ENCODE results near the gene GCLC.

Gene GCLC

DNA sequence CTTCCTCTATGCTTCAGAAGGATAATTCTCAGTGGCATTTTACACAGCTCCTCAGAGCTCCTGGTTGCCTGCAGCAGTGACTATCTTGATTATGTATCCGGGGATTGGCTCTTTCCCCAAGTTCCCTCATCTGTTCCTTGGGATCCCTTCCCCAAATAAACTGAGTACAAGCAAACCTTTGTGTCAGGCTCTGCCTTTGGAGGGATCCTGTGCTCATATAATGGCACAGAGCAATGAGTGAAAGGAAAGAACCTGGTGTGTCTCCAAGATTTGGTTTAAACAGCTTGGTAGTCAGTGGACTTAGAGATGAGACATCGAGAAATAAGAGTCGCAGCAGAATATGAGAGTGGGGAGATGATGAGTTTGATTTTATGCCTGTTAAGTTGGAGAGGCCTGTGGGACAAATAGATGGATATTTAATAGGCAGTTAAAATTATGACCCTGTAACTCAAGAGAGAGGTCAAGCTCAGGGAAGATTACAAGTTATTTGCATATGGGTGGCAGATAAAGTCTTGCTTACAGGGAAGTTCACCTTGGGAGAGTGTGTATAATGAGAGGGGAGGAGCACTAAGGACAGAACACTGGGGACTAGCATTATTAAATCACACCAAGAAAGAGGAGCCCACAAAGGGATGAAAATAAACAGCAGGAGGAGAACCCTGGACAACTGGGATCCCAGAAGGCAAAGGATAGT lies 44.1 kb upstream of the GCLC start:
- Histone ChIP-seq H3K18ac (ENCODE audit: low read depth in 1 of 2, low read length in 2 of 2) (no peak overlapping the region), H2BK15ac (ENCODE audit: low read depth, poor library complexity, severe bottlenecking) (no peak overlapping the region), H2AFZ (ENCODE audit: low read depth, low read length) (no peak overlapping the region), H3K9me3 (ENCODE audit: control insufficient read depth, low read length) (no peaks in the 10 kb centered on the region), H3K9ac (ENCODE audit: low read length) (no peak overlapping the region), H4K8ac (ENCODE audit: low read length) (no peak overlapping the region), H2AK5ac (ENCODE audit: low read length, severe bottlenecking) (no peak overlapping the region), H3K14ac (ENCODE audit: low read length in 2 of 2) (no peak overlapping the region), H3K4ac (ENCODE audit: low read depth in 1 of 2, low read length in 2 of 2) (no peak overlapping the region), H2BK12ac (ENCODE audit: low read length in 2 of 2) (no peak overlapping the region), H3K4me3 (ENCODE audit: insufficient read depth in 1 of 2, low read depth in 1 of 2, low read length in 2 of 2) (no peak overlapping the region), H3K27ac (ENCODE audit: low read length, poor library complexity, severe bottlenecking) (no peak overlapping the region), H3K36me3 (ENCODE audit: control insufficient read depth in 1 of 2, insufficient read depth in 2 of 2, low read depth in 1 of 2, low read length in 2 of 2) (no peaks in the 10 kb centered on the region), H3K27me3 (ENCODE audit: control insufficient read depth in 1 of 2, insufficient read depth in 1 of 2, low read length in 2 of 2) (no peaks in the 10 kb centered on the region), H3K79me1 (replicated peaks; ENCODE audit: low read length, poor library complexity, severe bottlenecking) (no peaks in the 10 kb centered on the region), H4K91ac (ENCODE audit: low read length) (no peak overlapping the region), H3K23ac (ENCODE audit: low read length in 2 of 2) (no peak overlapping the region), H3K4me1 (ENCODE audit: control insufficient read depth, insufficient read depth, low read depth, low read length) (peaks cover 2% of the 10 kb centered on the region), H3K4me2 (ENCODE audit: low read length, poor library complexity, severe bottlenecking) (no peak overlapping the region), H2BK120ac (ENCODE audit: low read depth, low read length) (no peak overlapping the region), H2BK5ac (ENCODE audit: low read depth, low read length, poor library complexity, severe bottlenecking) (no peak overlapping the region)
- DNase-seq, result no peak
- WGBS, result 85% methylated on average over 3 of the region's 3 CpGs

DNA sequence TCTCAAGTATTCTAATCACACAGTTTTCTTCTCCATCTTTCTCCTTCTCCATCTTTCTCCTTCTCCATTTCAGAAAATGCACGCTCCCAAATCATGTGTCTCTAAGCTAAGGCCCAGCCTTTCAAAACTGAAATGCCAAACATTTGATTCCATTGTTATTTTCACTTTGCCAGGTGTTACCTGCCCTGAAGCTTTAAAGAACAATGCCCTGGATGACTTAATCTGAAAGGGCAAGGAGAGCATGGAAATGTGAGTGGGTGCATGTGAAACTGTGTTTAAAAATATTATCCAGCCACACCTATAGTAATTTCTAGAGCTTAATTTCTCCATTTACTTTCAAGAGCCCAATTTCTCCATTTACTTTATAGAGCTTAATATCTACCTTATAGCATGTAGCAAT lies 42.4 kb upstream of the GCLC start:
- H2BK12ac ChIP-seq (ENCODE audit: low read length in 2 of 2), result no peak overlapping the region
- no peak overlapping the region for H2BK120ac ChIP-seq (ENCODE audit: low read depth, low read length)
- no peaks in the 10 kb centered on the region for H3K36me3 ChIP-seq (ENCODE audit: control insufficient read depth in 1 of 2, insufficient read depth in 2 of 2, low read depth in 1 of 2, low read length in 2 of 2)
- H4K91ac ChIP-seq (ENCODE audit: low read length), result no peak overlapping the region
- no peak overlapping the region for H2BK5ac ChIP-seq (ENCODE audit: low read depth, low read length, poor library complexity, severe bottlenecking)
- no peaks in the 10 kb centered on the region for H3K27me3 ChIP-seq (ENCODE audit: control insufficient read depth in 1 of 2, insufficient read depth in 1 of 2, low read length in 2 of 2)
- H3K9me3 ChIP-seq (ENCODE audit: control insufficient read depth, low read length), result no peaks in the 10 kb centered on the region
- no peak overlapping the region for H3K18ac ChIP-seq (ENCODE audit: low read depth in 1 of 2, low read length in 2 of 2)
- H2AK5ac ChIP-seq (ENCODE audit: low read length, severe bottlenecking), result no peak overlapping the region
- H3K9ac ChIP-seq (ENCODE audit: low read length), result no peak overlapping the region
- H3K4me2 ChIP-seq (ENCODE audit: low read length, poor library complexity, severe bottlenecking), result no peak overlapping the region
- no peak overlapping the region for H3K23ac ChIP-seq (ENCODE audit: low read length in 2 of 2)
- H3K14ac ChIP-seq (ENCODE audit: low read length in 2 of 2), result no peak overlapping the region
- no peak overlapping the region for H2AFZ ChIP-seq (ENCODE audit: low read depth, low read length)
- no peak overlapping the region for H4K8ac ChIP-seq (ENCODE audit: low read length)
- no peak overlapping the region for H3K4ac ChIP-seq (ENCODE audit: low read depth in 1 of 2, low read length in 2 of 2)
- 79% methylated on average over 1 of the region's 1 CpG for WGBS
- H2BK15ac ChIP-seq (ENCODE audit: low read depth, poor library complexity, severe bottlenecking), result no peak overlapping the region
- H3K27ac ChIP-seq (ENCODE audit: low read length, poor library complexity, severe bottlenecking), result no peak overlapping the region
- DNase-seq, result no peak
- H3K4me3 ChIP-seq (ENCODE audit: insufficient read depth in 1 of 2, low read depth in 1 of 2, low read length in 2 of 2), result no peak overlapping the region
- no peaks in the 10 kb centered on the region for H3K4me1 ChIP-seq (ENCODE audit: control insufficient read depth, insufficient read depth, low read depth, low read length)
- H3K79me1 ChIP-seq (replicated peaks; ENCODE audit: low read length, poor library complexity, severe bottlenecking), result no peaks in the 10 kb centered on the region

DNA sequence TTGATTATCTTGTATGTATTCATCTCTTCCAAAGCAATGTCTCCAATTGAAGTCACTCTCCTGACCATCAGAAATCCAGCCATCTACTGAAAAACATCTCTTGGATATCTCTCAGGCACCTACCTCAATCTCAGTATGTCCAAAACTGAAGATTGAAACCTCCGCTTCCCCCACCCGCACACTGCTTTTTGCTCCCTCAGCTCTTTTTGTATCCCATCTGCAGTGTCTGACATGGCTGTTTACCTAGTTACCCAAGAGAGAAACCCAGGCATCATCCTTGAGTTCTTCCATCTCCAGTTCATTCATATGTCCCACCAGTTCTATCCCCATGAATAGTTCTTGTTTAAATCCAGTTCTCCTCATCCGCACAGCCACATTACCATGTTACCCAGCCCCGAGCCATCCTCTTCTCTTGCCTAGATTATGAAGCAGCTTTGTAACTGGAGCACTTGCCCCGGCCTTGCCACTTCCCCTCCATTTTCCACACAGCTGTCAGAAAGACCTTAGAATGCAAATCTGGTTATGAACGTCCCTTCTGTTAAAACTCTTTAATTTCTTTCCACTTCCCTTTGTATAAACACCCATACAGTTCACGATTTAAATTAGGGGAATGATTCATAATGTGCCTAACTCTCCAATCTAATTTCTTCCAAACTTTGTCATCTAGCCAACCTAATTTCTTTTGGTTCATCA lies 40.5 kb upstream of the GCLC start:
- no peak overlapping the region for H2AFZ ChIP-seq (ENCODE audit: low read depth, low read length)
- no peak overlapping the region for H2AK5ac ChIP-seq (ENCODE audit: low read length, severe bottlenecking)
- 92% methylated on average over 7 of the region's 7 CpGs for WGBS

DNA sequence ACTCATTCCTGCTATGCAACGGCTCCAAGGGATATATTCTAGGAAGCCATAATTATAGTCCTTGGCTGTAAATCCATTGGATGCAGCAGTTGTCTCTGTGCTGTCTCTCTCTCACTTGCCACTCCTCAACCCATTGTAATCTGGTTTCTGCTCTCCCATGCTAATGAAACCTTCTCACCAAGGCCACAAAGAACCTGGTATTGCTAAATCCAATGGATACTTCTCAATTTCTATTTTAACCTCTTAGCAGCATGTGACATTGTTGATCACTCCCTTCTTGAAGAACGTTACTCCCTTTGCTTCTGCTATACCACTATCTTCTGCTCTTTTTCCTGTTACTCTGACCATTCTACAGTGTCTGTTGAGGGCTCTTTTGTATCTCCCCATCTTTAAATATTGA lies 39.8 kb upstream of the GCLC start:
- Histone ChIP-seq H2AFZ (ENCODE audit: low read depth, low read length) (no peak overlapping the region), H3K4me3 (ENCODE audit: insufficient read depth in 1 of 2, low read depth in 1 of 2, low read length in 2 of 2) (no peak overlapping the region), H3K4me1 (ENCODE audit: control insufficient read depth, insufficient read depth, low read depth, low read length) (no peaks in the 10 kb centered on the region), H2BK5ac (ENCODE audit: low read depth, low read length, poor library complexity, severe bottlenecking) (no peak overlapping the region), H3K18ac (ENCODE audit: low read depth in 1 of 2, low read length in 2 of 2) (no peak overlapping the region), H4K8ac (ENCODE audit: low read length) (no peak overlapping the region), H3K36me3 (ENCODE audit: control insufficient read depth in 1 of 2, insufficient read depth in 2 of 2, low read depth in 1 of 2, low read length in 2 of 2) (no peaks in the 10 kb centered on the region), H3K4me2 (ENCODE audit: low read length, poor library complexity, severe bottlenecking) (no peak overlapping the region), H3K79me1 (replicated peaks; ENCODE audit: low read length, poor library complexity, severe bottlenecking) (no peaks in the 10 kb centered on the region), H2BK12ac (ENCODE audit: low read length in 2 of 2) (no peak overlapping the region), H3K4ac (ENCODE audit: low read depth in 1 of 2, low read length in 2 of 2) (no peak overlapping the region), H3K27ac (ENCODE audit: low read length, poor library complexity, severe bottlenecking) (no peak overlapping the region), H3K14ac (ENCODE audit: low read length in 2 of 2) (no peak overlapping the region), H2AK5ac (ENCODE audit: low read length, severe bottlenecking) (no peak overlapping the region), H2BK120ac (ENCODE audit: low read depth, low read length) (no peak overlapping the region), H3K27me3 (ENCODE audit: control insufficient read depth in 1 of 2, insufficient read depth in 1 of 2, low read length in 2 of 2) (no peaks in the 10 kb centered on the region), H3K9ac (ENCODE audit: low read length) (no peak overlapping the region), H2BK15ac (ENCODE audit: low read depth, poor library complexity, severe bottlenecking) (no peak overlapping the region), H4K91ac (ENCODE audit: low read length) (no peak overlapping the region), H3K9me3 (ENCODE audit: control insufficient read depth, low read length) (no peaks in the 10 kb centered on the region), H3K23ac (ENCODE audit: low read length in 2 of 2) (no peak overlapping the region)
- WGBS, result 91% methylated on average over 2 of the region's 2 CpGs
- DNase-seq, result no peak

More for the DNA sequence above, 40.5 kb upstream of the GCLC start:
- H3K27me3 ChIP-seq (ENCODE audit: control insufficient read depth in 1 of 2, insufficient read depth in 1 of 2, low read length in 2 of 2), result no peaks in the 10 kb centered on the region
- no peak overlapping the region for H3K14ac ChIP-seq (ENCODE audit: low read length in 2 of 2)
- H2BK12ac ChIP-seq (ENCODE audit: low read length in 2 of 2), result no peak overlapping the region
- H3K27ac ChIP-seq (ENCODE audit: low read length, poor library complexity, severe bottlenecking), result no peak overlapping the region
- H3K79me1 ChIP-seq (replicated peaks; ENCODE audit: low read length, poor library complexity, severe bottlenecking), result no peaks in the 10 kb centered on the region
- no peaks in the 10 kb centered on the region for H3K36me3 ChIP-seq (ENCODE audit: control insufficient read depth in 1 of 2, insufficient read depth in 2 of 2, low read depth in 1 of 2, low read length in 2 of 2)
- H3K4me2 ChIP-seq (ENCODE audit: low read length, poor library complexity, severe bottlenecking), result no peak overlapping the region
- H3K9ac ChIP-seq (ENCODE audit: low read length), result no peak overlapping the region
- H2BK120ac ChIP-seq (ENCODE audit: low read depth, low read length), result no peak overlapping the region
- H3K4me3 ChIP-seq (ENCODE audit: insufficient read depth in 1 of 2, low read depth in 1 of 2, low read length in 2 of 2), result no peak overlapping the region
- no peak overlapping the region for H3K18ac ChIP-seq (ENCODE audit: low read depth in 1 of 2, low read length in 2 of 2)
- H4K91ac ChIP-seq (ENCODE audit: low read length), result no peak overlapping the region
- no peaks in the 10 kb centered on the region for H3K4me1 ChIP-seq (ENCODE audit: control insufficient read depth, insufficient read depth, low read depth, low read length)
- no peak overlapping the region for H2BK5ac ChIP-seq (ENCODE audit: low read depth, low read length, poor library complexity, severe bottlenecking)
- no peak overlapping the region for H3K4ac ChIP-seq (ENCODE audit: low read depth in 1 of 2, low read length in 2 of 2)
- H2BK15ac ChIP-seq (ENCODE audit: low read depth, poor library complexity, severe bottlenecking), result no peak overlapping the region
- no peak for DNase-seq
- H3K9me3 ChIP-seq (ENCODE audit: control insufficient read depth, low read length), result no peaks in the 10 kb centered on the region
- H4K8ac ChIP-seq (ENCODE audit: low read length), result no peak overlapping the region
- no peak overlapping the region for H3K23ac ChIP-seq (ENCODE audit: low read length in 2 of 2)

Data from mesenchymal stem cell (in vitro differentiated cells and primary cell).